Measurements from ENCODE around the gene MIX23. TPM values are rescaled to one million over a fixed set of nuclear protein-coding genes. Genes with fewer than 3 reads are reported as not detected.

The MIX23 gene
- polyA plus RNA-seq, 1 of the 3 experiments (the other 2 are of a cell fraction): 11.2 TPM

- POLR2A ChIA-PET: no interaction called here
These were observed 67.4 kb downstream of the MIX23 start for GRCh38 chr3:122315619-122316018.

GRCh38 chr3:122314228-122314876 is 68.7 kb downstream of the MIX23 start:
- Histone ChIP-seq H4K20me1 (ENCODE audit: insufficient read depth) (no peaks in the 10 kb centered on the region), H3K4me3 (ENCODE audit: low read depth in 2 of 2, low read length in 1 of 2) (no peak overlapping the region), H3K4me1 (ENCODE audit: control insufficient read depth in 1 of 2, insufficient read depth in 2 of 2, low read depth in 1 of 2, low read length in 1 of 2) (no peaks in the 10 kb centered on the region), H2AFZ (ENCODE audit: low read depth) (no peak overlapping the region), H3K27me3 (ENCODE audit: insufficient read depth) (peaks cover 9% of the 10 kb centered on the region; the same call in 1 of the 2 replicates), H3F3A (replicated peaks; ENCODE audit: insufficient read depth) (no peaks in the 10 kb centered on the region), H3K27ac (ENCODE audit: low read depth in 2 of 2, low read length in 1 of 2) (no peak overlapping the region), H3K79me2 (ENCODE audit: insufficient read depth) (no peaks in the 10 kb centered on the region), H3K9me3 (no peaks in the 10 kb centered on the region), H3K9ac (no peak overlapping the region), H3K36me3 (replicated peaks in 1 of 2; ENCODE audit: control insufficient read depth in 1 of 2, insufficient read depth in 2 of 2, low read length in 1 of 2) (no peaks in the 10 kb centered on the region), H3K9me2 (no peaks in the 10 kb centered on the region), H3K4me2 (no peak overlapping the region)
- POLR2A ChIA-PET: no interaction called here
- CTCF ChIA-PET: interaction anchor here (1.0 to 1.6 kb wide), 2 partner anchors 8 to 55 kb away, joined by 4 to 6 read pairs; no protein-coding TSS in a partner anchor
- 3% methylated on average over 2 of the region's 2 CpGs for WGBS (ENCODE audit: low lambda C conversion rate)
- DNase-seq: no peak
- TF ChIP-seq NRF1 (IDR thresholded peaks at IDR 0.05; ENCODE audit: low read depth, low read length) (no peak), MEF2A (IDR thresholded peaks at IDR 0.05; ENCODE audit: borderline replicate concordance, low read depth) (no peak), REST (IDR thresholded peaks at IDR 0.05; ENCODE audit: low read depth, low read length) (no peak), USF2 (IDR thresholded peaks at IDR 0.05; ENCODE audit: borderline replicate concordance, low read depth, low read length) (no peak), ELF1 (IDR thresholded peaks at IDR 0.05) (no peak), CHD2 (IDR thresholded peaks at IDR 0.05; ENCODE audit: low read length, partially characterized antibody) (no peak), EZH2phosphoT487 (IDR thresholded peaks at IDR 0.05; ENCODE audit: borderline replicate concordance, low read depth) (no peak), EP300 (IDR thresholded peaks at IDR 0.05; ENCODE audit: borderline replicate concordance in 1 of 2, low read depth in 1 of 2, low read length in 1 of 2) (no peak), RXRA (IDR thresholded peaks at IDR 0.05; ENCODE audit: borderline replicate concordance, low read depth) (no peak), SMC3 (IDR thresholded peaks at IDR 0.05; ENCODE audit: low read depth, low read length) (no peak)

More at GRCh38 chr3:122315619-122316018, 67.4 kb downstream of the MIX23 start:
- no peaks in the 10 kb centered on the region for H3F3A ChIP-seq (replicated peaks; ENCODE audit: insufficient read depth)
- peaks cover 9% of the 10 kb centered on the region; the same call in 1 of the 2 replicates for H3K27me3 ChIP-seq (ENCODE audit: insufficient read depth)
- no peaks in the 10 kb centered on the region for H3K4me1 ChIP-seq (ENCODE audit: control insufficient read depth in 1 of 2, insufficient read depth in 2 of 2, low read depth in 1 of 2, low read length in 1 of 2)
- H3K9ac ChIP-seq: no peak overlapping the region
- no peaks in the 10 kb centered on the region for H3K9me3 ChIP-seq
- no peak for DNase-seq
- no peak overlapping the region for H3K4me2 ChIP-seq
- WGBS (ENCODE audit: low lambda C conversion rate): 9% methylated on average over 4 of the region's 4 CpGs
- no peaks in the 10 kb centered on the region for H4K20me1 ChIP-seq (ENCODE audit: insufficient read depth)
- TF ChIP-seq RCOR1 (IDR thresholded peaks at IDR 0.05; ENCODE audit: low read length) (no peak), MEF2A (IDR thresholded peaks at IDR 0.05; ENCODE audit: borderline replicate concordance, low read depth) (no peak), REST (IDR thresholded peaks at IDR 0.05; ENCODE audit: low read depth, low read length) (no peak), JUND (IDR thresholded peaks at IDR 0.05) (no peak), SMC3 (IDR thresholded peaks at IDR 0.05; ENCODE audit: low read depth, low read length) (no peak), YY1 (IDR thresholded peaks at IDR 0.05; ENCODE audit: low read depth) (no peak), GATA2 (CRISPR knock-in tag; IDR thresholded peaks at IDR 0.05) (no peak), EP300 (IDR thresholded peaks at IDR 0.05; ENCODE audit: borderline replicate concordance in 1 of 2, low read depth in 1 of 2, low read length in 1 of 2) (no peak)
- H3K36me3 ChIP-seq (replicated peaks in 1 of 2; ENCODE audit: control insufficient read depth in 1 of 2, insufficient read depth in 2 of 2, low read length in 1 of 2): no peaks in the 10 kb centered on the region
- H2AFZ ChIP-seq (ENCODE audit: low read depth): no peak overlapping the region
- no peak overlapping the region for H3K27ac ChIP-seq (ENCODE audit: low read depth in 2 of 2, low read length in 1 of 2)
- H3K79me2 ChIP-seq (ENCODE audit: insufficient read depth): no peaks in the 10 kb centered on the region
- no peaks in the 10 kb centered on the region for H3K9me2 ChIP-seq
- CTCF ChIA-PET: interaction anchor here (1.6 kb wide), 1 partner anchor 9 kb away, joined by 6 read pairs; no protein-coding TSS in a partner anchor
- H3K4me3 ChIP-seq (ENCODE audit: low read depth in 2 of 2, low read length in 1 of 2): no peak overlapping the region

Data from SK-N-SH (cell line).